CD14-positive monocyte (primary cell): ENCODE measurements around the gene NADK2. TPM values are rescaled to one million over a fixed set of nuclear protein-coding genes. Genes with fewer than 3 reads are reported as not detected.

Experiments
- DNase-seq, 3 donors: peaks; one replicate each; pipeline ENCODE4 v3.0.0-alpha.2; 2011 to 2022
- H2AFZ ChIP-seq: 2 replicates; pipeline ENCODE4 v1.6.0; 2012; ENCODE audit warnings: mild to moderate bottlenecking, low read depth, low read length, inconsistent platforms; ENCODE audit not compliant: insufficient read depth, poor library complexity, severe bottlenecking
- H3K27ac ChIP-seq, 2 donors: 1 replicate in 1 of 2; 2 replicates in 1 of 2; pipeline ENCODE4 v1.5.1; 2012 to 2013; ENCODE audit warnings: low read length in 2 of 2, control low read depth in 1 of 2, inconsistent platforms in 1 of 2, low read depth in 1 of 2, mild to moderate bottlenecking in 1 of 2
- H3K27me3 ChIP-seq, 2 donors: one replicate each; pipeline versions ENCODE4 v1.6.0 to v1.6.1; 2011 to 2013; ENCODE audit warnings: low read length in 2 of 2; ENCODE audit not compliant: control insufficient read depth in 2 of 2, insufficient read depth in 2 of 2
- H3K36me3 ChIP-seq, 2 donors: replicated peaks in 1 of 2; 1 replicate in 1 of 2; 2 replicates in 1 of 2; pipeline versions ENCODE4 v1.5.1 to v1.6.1; 2012 to 2013; ENCODE audit warnings: low read length in 2 of 2, control low read depth in 1 of 2, inconsistent platforms in 1 of 2, mild to moderate bottlenecking in 1 of 2; ENCODE audit not compliant: insufficient read depth in 2 of 2, control insufficient read depth in 1 of 2
- H3K4me1 ChIP-seq, 2 donors: 1 replicate in 1 of 2; 2 replicates in 1 of 2; pipeline versions ENCODE4 v1.5.1 to v1.6.1; 2012 to 2013; ENCODE audit warnings: low read length in 2 of 2, control low read depth in 1 of 2, inconsistent platforms in 1 of 2, mild to moderate bottlenecking in 1 of 2, moderate library complexity in 1 of 2; ENCODE audit not compliant: insufficient read depth in 2 of 2, control insufficient read depth in 1 of 2
- H3K4me2 ChIP-seq: replicated peaks from 2 replicates; pipeline ENCODE3; 2012; ENCODE audit warnings: low read length, moderate library complexity, mild to moderate bottlenecking; ENCODE audit not compliant: poor library complexity, severe bottlenecking; ENCODE audit errors: extremely low read depth
- H3K4me3 ChIP-seq, 3 experiments: fragments of 200-600 bp in 1 of 3; sonication (generic) in 1 of 3; replicated peaks in 1 of 3; 1 replicate in 2 of 3; 2 replicates in 1 of 3; pipeline ENCODE4 v1.5.1; 2011 to 2013; ENCODE audit warnings: low read length in 3 of 3, mild to moderate bottlenecking in 3 of 3, control low read depth in 2 of 3, low read depth in 2 of 3, inconsistent platforms in 1 of 3, moderate library complexity in 1 of 3
- H3K79me2 ChIP-seq: 2 replicates; pipeline ENCODE4 v1.6.0; 2012; ENCODE audit warnings: mild to moderate bottlenecking, control low read depth, inconsistent platforms, low read length, moderate library complexity; ENCODE audit not compliant: insufficient read depth
- H3K9ac ChIP-seq: 2 replicates; pipeline ENCODE4 v1.6.0; 2017; ENCODE audit warnings: low read length, mild to moderate bottlenecking; ENCODE audit not compliant: insufficient read depth, poor library complexity, severe bottlenecking
- H3K9me3 ChIP-seq, 2 donors: replicated peaks in 1 of 2; 1 replicate in 1 of 2; 2 replicates in 1 of 2; pipeline versions ENCODE4 v1.5.1 to v1.6.1; 2012 to 2013; ENCODE audit warnings: low read length in 2 of 2, control low read depth in 1 of 2; ENCODE audit not compliant: control insufficient read depth in 1 of 2, insufficient read depth in 1 of 2
- H4K20me1 ChIP-seq: 2 replicates; pipeline ENCODE4 v1.6.0; 2012; ENCODE audit warnings: mild to moderate bottlenecking, low read length, control low read depth, moderate library complexity; ENCODE audit not compliant: insufficient read depth
- H3K27ac Mint-ChIP-seq, 7 donors: one replicate each; pipeline ENCODE4 v1.8.0; 2020; ENCODE audit warnings: mild to moderate bottlenecking in 7 of 7, mixed read lengths in 7 of 7, moderate library complexity in 6 of 7, inconsistent platforms in 2 of 7
- H3K27me3 Mint-ChIP-seq, 3 donors: one replicate each; pipeline ENCODE4 v1.8.0; 2021 to 2022; ENCODE audit warnings: low read depth in 3 of 3, mild to moderate bottlenecking in 3 of 3, mixed read lengths in 3 of 3, moderate library complexity in 3 of 3, inconsistent platforms in 1 of 3
- H3K36me3 Mint-ChIP-seq, 2 donors: one replicate each; pipeline ENCODE4 v1.8.0; 2020; ENCODE audit warnings: mixed read lengths in 2 of 2, inconsistent platforms in 1 of 2, mild to moderate bottlenecking in 1 of 2
- H3K4me1 Mint-ChIP-seq: one replicate; pipeline ENCODE4 v1.8.0; 2020; ENCODE audit warnings: mild to moderate bottlenecking, mixed read lengths
- H3K4me3 Mint-ChIP-seq, 2 donors: one replicate each; pipeline ENCODE4 v1.8.0; 2020; ENCODE audit warnings: mild to moderate bottlenecking in 2 of 2, mixed read lengths in 2 of 2, moderate library complexity in 1 of 2
- H3K9me3 Mint-ChIP-seq, 7 donors: one replicate each; pipeline ENCODE4 v1.8.0; 2020 to 2022; ENCODE audit warnings: mixed read lengths in 7 of 7, mild to moderate bottlenecking in 6 of 7, moderate library complexity in 6 of 7, inconsistent platforms in 2 of 7
- CTCF ChIP-seq: fragments of 200-600 bp; IDR thresholded peaks from one replicate; pipeline ENCODE4 v1.8.0; 2022; ENCODE audit warnings: antibody characterized with exemption, mild to moderate bottlenecking
- WGBS: methylation state at CpG from one replicate; pipeline ENCODE4 v1.1.5; 2013; ENCODE audit warnings: missing lambda C conversion rate; ENCODE audit not compliant: insufficient coverage; 5-methylcytosine and 5-hydroxymethylcytosine counted together
- intact Hi-C, 2 donors: fragments of 100-400 bp; cut with micrococcal nuclease; formaldehyde crosslinking; loops; one replicate each; pipeline versions ENCODE4 v1.15.0 to v1.15.1; 2023
- polyA plus RNA-seq, 3 donors: library from polyadenylated mRNA; depleted of rRNA in 1 of 3; unstranded in 2 of 3; stranded (reverse) in 1 of 3; fragments of 300-500 nt in 2 of 3; fragments of >200 nt in 1 of 3; fragmentation: Illumina TruSeq in 2 of 3; gene quantifications; 1 replicate in 2 of 3; 2 replicates in 1 of 3; pipeline ENCODE4 v1.2.3, GENCODE V29; 2012 to 2021
- small RNA-seq: library from RNA; depleted of rRNA; stranded (forward); fragments of <200 nt; gene quantifications from one replicate; pipeline ENCODE3, GENCODE V24; 2012; ENCODE audit warnings: low read depth; ENCODE audit not compliant: insufficient read length

Gene NADK2
- polyA plus RNA-seq, 3 donors = 2.6 to 5.9 (median 3.3) TPM

GRCh38 chr5:36145311-36145710, 96.4 kb downstream of the NADK2 start:
- Mint-ChIP-seq H3K4me3 (no peak overlapping the region), H3K27me3 (no peaks in the 10 kb centered on the region), H3K27ac (no peak overlapping the region), H3K9me3 (peaks cover 0 to 7% (median 4%) of the 10 kb centered on the region in 7 donors), H3K36me3 (peaks cover 17 to 18% of the 10 kb centered on the region in 2 donors), H3K4me1 (peaks cover 7% of the 10 kb centered on the region)
- H2AFZ ChIP-seq = no peak overlapping the region
- H4K20me1 ChIP-seq = peaks cover 4% of the 10 kb centered on the region
- H3K36me3 ChIP-seq = peaks cover 17 to 31% of the 10 kb centered on the region in 2 donors
- TF ChIP-seq CTCF = no peak
- no peak for DNase-seq
- H3K27ac ChIP-seq = no peak overlapping the region
- WGBS = 100% methylated on average over 1 of the region's 4 CpGs
- peaks cover under 1 to 2% of the 10 kb centered on the region in 2 donors for H3K4me1 ChIP-seq
- no peak overlapping the region for H3K4me3 ChIP-seq
- H3K9me3 ChIP-seq = peaks cover under 1 to 2% of the 10 kb centered on the region in 2 donors
- no peak overlapping the region for H3K9ac ChIP-seq
- no peak overlapping the region for H3K4me2 ChIP-seq
- H3K79me2 ChIP-seq = peaks cover 45% of the 10 kb centered on the region
- intact Hi-C loops = no loop called here
- no peaks in the 10 kb centered on the region for H3K27me3 ChIP-seq

Small RNAs within 50 kb of the gene (small RNA-seq; reads per million reads assigned to genes)
- gene MIR580 = 2.4 reads per million, percentile 7 among the genes with 10 or more reads in this experiment
- gene RNU6-1305P = not detected

Other genes starting within 250 kb of the NADK2 start
- gene UGT3A2, start 175.0 kb downstream of the NADK2 start, polyA plus RNA-seq = not detected
- gene LMBRD2, start 90.0 kb downstream of the NADK2 start, polyA plus RNA-seq = 1 to 10 TPM; 2.1 to 6.4 (median 2.3) TPM
- 10 to 100 TPM; 14.4 to 18.0 (median 15.5) TPM for gene SKP2, start 89.8 kb downstream of the NADK2 start, polyA plus RNA-seq
- not detected for gene RANBP3L, start 60.0 kb upstream of the NADK2 start, polyA plus RNA-seq